ENCODE data around the gene MAZ.
"Not testable (repeated sequence)": the region's sequence is repeated elsewhere in the genome, so short reads cannot be mapped to it uniquely, and the experiment has no call there.

Gene MAZ

DNA sequence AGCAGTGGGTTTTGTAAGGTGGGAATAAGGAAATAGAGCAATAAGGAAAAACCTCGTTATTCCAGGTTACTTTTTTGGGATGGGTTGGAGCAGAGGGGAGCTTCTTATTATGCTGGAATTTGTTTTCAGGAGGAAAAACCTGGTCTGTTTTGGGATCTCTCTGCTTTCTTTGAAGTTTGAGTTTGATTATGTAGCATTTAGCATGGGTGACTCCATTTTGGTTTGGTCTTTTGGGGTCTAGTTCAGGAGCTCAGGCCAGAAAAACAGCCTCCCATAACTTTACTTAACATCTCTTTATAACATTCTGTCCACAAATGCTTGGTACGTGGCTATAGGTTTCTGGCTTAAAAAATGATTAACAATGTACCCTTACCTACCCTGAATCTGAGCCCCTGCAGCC is 36.8 kb upstream of the MAZ start:
- Histone ChIP-seq H3K27ac (replicated peaks) (no peak overlapping the region), H3K27me3 (ENCODE audit: insufficient read depth, poor library complexity, severe bottlenecking) (no peaks in the 10 kb centered on the region), H3K4me3 (replicated peaks; ENCODE audit: insufficient read depth, low read length) (no peak overlapping the region)
- TF ChIP-seq POLR2AphosphoS5 (IDR thresholded peaks at IDR 0.05; ENCODE audit: low read depth) (no peak), GABPA (IDR thresholded peaks at IDR 0.05; ENCODE audit: low read depth) (no peak), SPI1 (IDR thresholded peaks at IDR 0.05; ENCODE audit: borderline replicate concordance, low read depth) (no peak)
- TF ChIP-seq, protein P1, sequence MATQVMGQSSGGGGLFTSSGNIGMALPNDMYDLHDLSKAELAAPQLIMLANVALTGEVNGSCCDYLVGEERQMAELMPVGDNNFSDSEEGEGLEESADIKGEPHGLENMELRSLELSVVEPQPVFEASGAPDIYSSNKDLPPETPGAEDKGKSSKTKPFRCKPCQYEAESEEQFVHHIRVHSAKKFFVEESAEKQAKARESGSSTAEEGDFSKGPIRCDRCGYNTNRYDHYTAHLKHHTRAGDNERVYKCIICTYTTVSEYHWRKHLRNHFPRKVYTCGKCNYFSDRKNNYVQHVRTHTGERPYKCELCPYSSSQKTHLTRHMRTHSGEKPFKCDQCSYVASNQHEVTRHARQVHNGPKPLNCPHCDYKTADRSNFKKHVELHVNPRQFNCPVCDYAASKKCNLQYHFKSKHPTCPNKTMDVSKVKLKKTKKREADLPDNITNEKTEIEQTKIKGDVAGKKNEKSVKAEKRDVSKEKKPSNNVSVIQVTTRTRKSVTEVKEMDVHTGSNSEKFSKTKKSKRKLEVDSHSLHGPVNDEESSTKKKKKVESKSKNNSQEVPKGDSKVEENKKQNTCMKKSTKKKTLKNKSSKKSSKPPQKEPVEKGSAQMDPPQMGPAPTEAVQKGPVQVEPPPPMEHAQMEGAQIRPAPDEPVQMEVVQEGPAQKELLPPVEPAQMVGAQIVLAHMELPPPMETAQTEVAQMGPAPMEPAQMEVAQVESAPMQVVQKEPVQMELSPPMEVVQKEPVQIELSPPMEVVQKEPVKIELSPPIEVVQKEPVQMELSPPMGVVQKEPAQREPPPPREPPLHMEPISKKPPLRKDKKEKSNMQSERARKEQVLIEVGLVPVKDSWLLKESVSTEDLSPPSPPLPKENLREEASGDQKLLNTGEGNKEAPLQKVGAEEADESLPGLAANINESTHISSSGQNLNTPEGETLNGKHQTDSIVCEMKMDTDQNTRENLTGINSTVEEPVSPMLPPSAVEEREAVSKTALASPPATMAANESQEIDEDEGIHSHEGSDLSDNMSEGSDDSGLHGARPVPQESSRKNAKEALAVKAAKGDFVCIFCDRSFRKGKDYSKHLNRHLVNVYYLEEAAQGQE (IDR thresholded peaks at IDR 0.05; ENCODE audit: insufficient replicate concordance, low read depth): no peak
- TF ChIP-seq, protein P2, sequence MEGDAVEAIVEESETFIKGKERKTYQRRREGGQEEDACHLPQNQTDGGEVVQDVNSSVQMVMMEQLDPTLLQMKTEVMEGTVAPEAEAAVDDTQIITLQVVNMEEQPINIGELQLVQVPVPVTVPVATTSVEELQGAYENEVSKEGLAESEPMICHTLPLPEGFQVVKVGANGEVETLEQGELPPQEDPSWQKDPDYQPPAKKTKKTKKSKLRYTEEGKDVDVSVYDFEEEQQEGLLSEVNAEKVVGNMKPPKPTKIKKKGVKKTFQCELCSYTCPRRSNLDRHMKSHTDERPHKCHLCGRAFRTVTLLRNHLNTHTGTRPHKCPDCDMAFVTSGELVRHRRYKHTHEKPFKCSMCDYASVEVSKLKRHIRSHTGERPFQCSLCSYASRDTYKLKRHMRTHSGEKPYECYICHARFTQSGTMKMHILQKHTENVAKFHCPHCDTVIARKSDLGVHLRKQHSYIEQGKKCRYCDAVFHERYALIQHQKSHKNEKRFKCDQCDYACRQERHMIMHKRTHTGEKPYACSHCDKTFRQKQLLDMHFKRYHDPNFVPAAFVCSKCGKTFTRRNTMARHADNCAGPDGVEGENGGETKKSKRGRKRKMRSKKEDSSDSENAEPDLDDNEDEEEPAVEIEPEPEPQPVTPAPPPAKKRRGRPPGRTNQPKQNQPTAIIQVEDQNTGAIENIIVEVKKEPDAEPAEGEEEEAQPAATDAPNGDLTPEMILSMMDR (IDR thresholded peaks at IDR 0.05; ENCODE audit: insufficient read depth, low read length): no peak
- DNase-seq (ENCODE audit: low read depth in 1 of 2, low spot score in 1 of 2): no peak

DNA sequence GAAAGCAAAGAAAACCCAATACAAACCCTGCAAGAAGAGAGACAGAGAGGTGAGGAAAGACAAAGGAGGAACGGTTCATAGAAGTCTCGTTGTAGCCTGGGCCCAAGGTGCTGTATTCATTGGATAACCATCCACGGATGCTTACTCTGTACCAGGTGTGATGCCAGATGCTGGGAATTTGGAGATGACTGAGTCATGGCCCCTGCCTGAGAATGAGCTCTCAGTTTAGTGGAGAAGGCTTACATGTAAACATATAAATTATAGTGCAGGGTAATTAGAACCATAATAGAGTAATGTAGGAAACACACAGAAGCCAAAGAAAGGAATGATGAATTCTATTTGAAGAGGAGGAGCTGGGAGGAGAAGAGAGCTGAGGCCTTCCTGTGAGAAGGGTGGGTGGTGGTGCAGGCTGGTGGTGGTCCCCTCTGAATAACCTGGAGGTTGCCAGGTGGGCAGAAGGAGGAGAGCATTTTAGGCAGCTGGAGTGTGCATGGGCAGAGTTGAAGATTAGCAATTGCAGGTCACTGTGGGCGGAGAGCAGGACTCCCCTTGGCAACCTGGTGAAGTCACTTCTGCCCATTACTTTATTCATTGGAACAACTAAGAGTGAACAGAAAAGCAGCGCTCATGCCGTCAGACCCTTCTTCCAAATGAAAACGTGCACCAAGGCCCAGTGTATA is 35.9 kb upstream of the MAZ start:
- no peaks in the 10 kb centered on the region for H3K27me3 ChIP-seq (ENCODE audit: insufficient read depth, poor library complexity, severe bottlenecking)
- H3K27ac ChIP-seq (replicated peaks): no peak overlapping the region
- no peak overlapping the region for H3K4me3 ChIP-seq (replicated peaks; ENCODE audit: insufficient read depth, low read length)
- no peak for DNase-seq (ENCODE audit: low read depth in 1 of 2, low spot score in 1 of 2)
- TF ChIP-seq, protein P1 (IDR thresholded peaks at IDR 0.05; ENCODE audit: insufficient replicate concordance, low read depth): no peak
- no peak for TF ChIP-seq SPI1 (IDR thresholded peaks at IDR 0.05; ENCODE audit: borderline replicate concordance, low read depth)
- no peak for TF ChIP-seq POLR2AphosphoS5 (IDR thresholded peaks at IDR 0.05; ENCODE audit: low read depth)
- no peak for TF ChIP-seq GABPA (IDR thresholded peaks at IDR 0.05; ENCODE audit: low read depth)
- TF ChIP-seq, protein P2 (IDR thresholded peaks at IDR 0.05; ENCODE audit: insufficient read depth, low read length): no peak

DNA sequence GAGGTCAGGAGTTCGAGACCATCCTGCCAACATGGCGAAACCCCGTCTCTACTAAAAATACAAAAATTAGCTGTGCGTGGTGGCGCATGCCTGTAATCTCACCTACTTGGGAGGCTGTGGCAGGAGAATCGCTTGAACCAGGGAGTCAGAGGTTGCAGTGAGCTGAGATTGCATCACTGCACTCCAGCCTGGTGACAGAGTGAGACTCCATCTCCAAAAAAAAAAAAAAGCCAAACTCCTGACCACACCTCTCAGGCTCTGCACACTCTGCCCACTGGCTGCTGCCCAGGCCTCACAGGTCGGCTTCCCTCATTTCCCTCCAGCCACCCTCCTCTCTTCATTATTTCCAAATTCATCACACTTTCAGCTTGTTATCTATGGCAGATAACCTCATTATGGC is 34.0 kb upstream of the MAZ start:
- DNase-seq (ENCODE audit: low read depth in 1 of 2, low spot score in 1 of 2); H3K27me3 ChIP-seq (ENCODE audit: insufficient read depth, poor library complexity, severe bottlenecking); H3K27ac ChIP-seq (replicated peaks); H3K4me3 ChIP-seq (replicated peaks; ENCODE audit: insufficient read depth, low read length): not testable (repeated sequence)

DNA sequence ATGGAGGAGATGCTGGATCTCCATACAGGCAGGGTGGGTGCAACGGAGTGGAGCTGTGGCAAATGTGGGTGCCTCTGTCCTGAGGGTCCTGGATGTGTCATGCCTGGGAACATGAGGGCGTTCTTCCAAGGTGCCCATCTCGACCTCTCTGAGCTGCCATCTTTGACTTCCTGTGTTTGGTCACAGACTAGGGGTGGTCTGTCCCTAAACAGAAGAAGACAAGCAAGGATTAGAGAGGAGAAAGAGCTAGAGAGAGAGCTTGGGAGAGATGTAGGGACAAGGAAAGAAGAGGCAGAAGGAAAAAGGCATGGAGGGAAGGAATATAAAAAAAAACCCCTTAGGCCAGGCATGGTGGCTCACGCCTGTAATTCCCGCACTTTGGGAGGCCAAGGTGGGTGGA is 31.6 kb upstream of the MAZ start:
- no peak overlapping the region for H3K27ac ChIP-seq (replicated peaks)
- TF ChIP-seq SPI1 (IDR thresholded peaks at IDR 0.05; ENCODE audit: borderline replicate concordance, low read depth): no peak
- TF ChIP-seq, protein P1 (IDR thresholded peaks at IDR 0.05; ENCODE audit: insufficient replicate concordance, low read depth): no peak
- TF ChIP-seq GABPA (IDR thresholded peaks at IDR 0.05; ENCODE audit: low read depth): no peak
- no peak for TF ChIP-seq POLR2AphosphoS5 (IDR thresholded peaks at IDR 0.05; ENCODE audit: low read depth)
- TF ChIP-seq, protein P2 (IDR thresholded peaks at IDR 0.05; ENCODE audit: insufficient read depth, low read length): no peak
- H3K4me3 ChIP-seq (replicated peaks; ENCODE audit: insufficient read depth, low read length): no peak overlapping the region
- H3K27me3 ChIP-seq (ENCODE audit: insufficient read depth, poor library complexity, severe bottlenecking): no peaks in the 10 kb centered on the region
- DNase-seq (ENCODE audit: low read depth in 1 of 2, low spot score in 1 of 2): no peak

Data from HL-60 (cell line).